Thyroid gland (tissue), 4 donors: Measurements from ENCODE around the gene TTI1.

Experiments
- POLR2A ChIP-seq, 2 donors: fragments of 450-650 bp; IDR thresholded peaks; one replicate each; pipeline ENCODE4 v1.6.1; 2017; ENCODE audit warnings: antibody characterized with exemption in 2 of 2, mild to moderate bottlenecking in 2 of 2, moderate library complexity in 1 of 2
- TF ChIP-seq, protein P1 (sequence below), 6 experiments: fragments of 200-600 bp in 3 of 6; fragments of 450-650 bp in 3 of 6; sonication (generic) in 3 of 6; IDR thresholded peaks; one replicate each; pipeline ENCODE4 v1.5.1; 2016 to 2019; ENCODE audit warnings: antibody characterized with exemption in 6 of 6, mild to moderate bottlenecking in 2 of 6, inconsistent platforms in 1 of 6, moderate library complexity in 1 of 6

DNA sequence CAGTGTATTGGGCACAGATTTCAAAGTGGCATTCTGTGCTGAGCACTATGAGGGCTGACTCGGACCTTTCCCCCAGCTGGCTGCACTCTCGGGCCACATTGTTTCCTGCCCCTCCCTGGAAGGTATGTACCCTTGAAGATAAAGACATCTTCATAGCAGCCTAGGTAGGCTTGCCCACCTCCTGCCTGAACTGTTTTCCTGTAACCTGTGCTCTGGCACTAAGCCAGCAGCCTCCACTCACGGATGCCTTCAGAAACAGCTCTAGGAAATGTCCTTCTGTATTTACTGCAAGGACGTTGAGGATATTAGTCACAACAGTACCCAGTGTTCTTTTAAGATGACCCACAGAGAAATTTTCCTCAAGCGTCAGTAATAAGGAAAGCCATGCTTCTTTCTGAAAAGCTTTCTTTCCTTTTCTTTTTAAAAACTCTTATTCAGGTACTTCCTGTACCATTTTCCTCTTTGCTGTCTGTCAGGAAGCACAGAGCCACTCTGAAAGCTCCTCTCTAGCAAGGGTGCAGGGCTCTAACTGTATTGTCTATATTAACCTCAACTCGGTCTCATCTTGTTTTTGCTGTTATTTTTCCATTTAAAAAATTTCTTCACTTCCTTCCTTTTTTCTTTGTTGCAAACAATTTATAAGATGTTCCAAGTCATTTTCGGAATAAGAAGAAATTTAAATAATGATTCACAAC is 43.5 kb downstream of the TTI1 start:
- TF ChIP-seq, protein P1, sequence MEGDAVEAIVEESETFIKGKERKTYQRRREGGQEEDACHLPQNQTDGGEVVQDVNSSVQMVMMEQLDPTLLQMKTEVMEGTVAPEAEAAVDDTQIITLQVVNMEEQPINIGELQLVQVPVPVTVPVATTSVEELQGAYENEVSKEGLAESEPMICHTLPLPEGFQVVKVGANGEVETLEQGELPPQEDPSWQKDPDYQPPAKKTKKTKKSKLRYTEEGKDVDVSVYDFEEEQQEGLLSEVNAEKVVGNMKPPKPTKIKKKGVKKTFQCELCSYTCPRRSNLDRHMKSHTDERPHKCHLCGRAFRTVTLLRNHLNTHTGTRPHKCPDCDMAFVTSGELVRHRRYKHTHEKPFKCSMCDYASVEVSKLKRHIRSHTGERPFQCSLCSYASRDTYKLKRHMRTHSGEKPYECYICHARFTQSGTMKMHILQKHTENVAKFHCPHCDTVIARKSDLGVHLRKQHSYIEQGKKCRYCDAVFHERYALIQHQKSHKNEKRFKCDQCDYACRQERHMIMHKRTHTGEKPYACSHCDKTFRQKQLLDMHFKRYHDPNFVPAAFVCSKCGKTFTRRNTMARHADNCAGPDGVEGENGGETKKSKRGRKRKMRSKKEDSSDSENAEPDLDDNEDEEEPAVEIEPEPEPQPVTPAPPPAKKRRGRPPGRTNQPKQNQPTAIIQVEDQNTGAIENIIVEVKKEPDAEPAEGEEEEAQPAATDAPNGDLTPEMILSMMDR (IDR thresholded peaks at IDR 0.05) = no peak
- TF ChIP-seq POLR2A (IDR thresholded peaks at IDR 0.05) = no peak
